HG03135 (cell line): ENCODE data around the gene CENPA.
"Not testable (repeated sequence)": the region's sequence is repeated elsewhere in the genome, so short reads cannot be mapped to it uniquely, and the experiment has no call there.

ENCODE experiments used
- ATAC-seq: cut with Tn5 transposase; IDR thresholded peaks from one replicate; pipeline ENCODE4 v1.9.1; 2021; ENCODE audit warnings: mild to moderate bottlenecking, moderate library complexity; ENCODE audit not compliant: unreplicated experiment

Gene CENPA

GRCh38 chr2:26785431-26786206 is at the start of gene CENPA:
Gene CENPA (plus strand): TSS chr2:26786056. CDS start chr2:26786197, 141 bp downstream.
- peak; percentile 99 for ATAC-seq

DNA sequence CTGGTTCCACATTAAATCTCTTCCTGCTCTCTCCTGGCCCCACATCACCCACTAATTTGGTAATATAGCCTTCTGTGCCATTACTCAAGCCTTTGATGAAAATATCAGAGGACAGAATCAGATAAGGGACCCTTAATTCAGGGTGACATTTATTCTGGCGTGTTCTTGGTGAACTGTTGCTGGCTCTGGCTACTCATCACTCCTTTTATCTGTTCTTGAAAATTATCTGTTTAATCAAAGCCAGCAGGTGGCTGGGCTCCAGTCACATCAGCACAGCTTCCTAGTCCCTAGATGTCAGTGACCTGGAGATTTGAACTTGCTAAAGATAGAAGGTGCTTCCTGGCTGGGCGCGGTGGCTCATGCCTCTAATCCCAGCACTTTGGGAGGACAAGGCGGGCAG is 48.6 kb upstream of the CENPA start:
- no peak for ATAC-seq

- ATAC-seq: no peak
Observed at GRCh38 chr2:26738481-26738880, 47.4 kb upstream of the CENPA start.

GRCh38 chr2:26739514-26739913 is 46.3 kb upstream of the CENPA start:
- no peak for ATAC-seq

DNA sequence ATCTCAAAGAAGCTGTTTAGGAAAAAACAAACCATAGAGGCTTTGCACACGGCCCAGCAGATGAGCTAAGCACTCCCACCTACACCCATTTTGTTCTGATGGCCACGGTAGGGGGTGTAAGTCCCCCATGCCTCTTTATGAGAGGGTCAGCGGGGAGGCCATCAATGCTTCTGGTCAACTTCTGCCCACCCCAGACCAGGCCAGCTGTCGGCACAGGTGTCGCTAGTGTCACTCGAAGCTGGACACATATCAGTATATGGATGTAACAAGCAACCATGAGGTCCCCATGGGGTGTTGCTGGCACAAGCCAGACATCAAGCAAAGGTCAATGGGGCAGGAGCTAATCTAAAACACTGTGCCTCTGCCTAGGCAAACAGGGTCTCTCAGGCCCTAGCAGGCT is 45.5 kb upstream of the CENPA start:
- no peak for ATAC-seq

- ATAC-seq: no peak
Observed at GRCh38 chr2:26740890-26741302, 45.0 kb upstream of the CENPA start.

DNA sequence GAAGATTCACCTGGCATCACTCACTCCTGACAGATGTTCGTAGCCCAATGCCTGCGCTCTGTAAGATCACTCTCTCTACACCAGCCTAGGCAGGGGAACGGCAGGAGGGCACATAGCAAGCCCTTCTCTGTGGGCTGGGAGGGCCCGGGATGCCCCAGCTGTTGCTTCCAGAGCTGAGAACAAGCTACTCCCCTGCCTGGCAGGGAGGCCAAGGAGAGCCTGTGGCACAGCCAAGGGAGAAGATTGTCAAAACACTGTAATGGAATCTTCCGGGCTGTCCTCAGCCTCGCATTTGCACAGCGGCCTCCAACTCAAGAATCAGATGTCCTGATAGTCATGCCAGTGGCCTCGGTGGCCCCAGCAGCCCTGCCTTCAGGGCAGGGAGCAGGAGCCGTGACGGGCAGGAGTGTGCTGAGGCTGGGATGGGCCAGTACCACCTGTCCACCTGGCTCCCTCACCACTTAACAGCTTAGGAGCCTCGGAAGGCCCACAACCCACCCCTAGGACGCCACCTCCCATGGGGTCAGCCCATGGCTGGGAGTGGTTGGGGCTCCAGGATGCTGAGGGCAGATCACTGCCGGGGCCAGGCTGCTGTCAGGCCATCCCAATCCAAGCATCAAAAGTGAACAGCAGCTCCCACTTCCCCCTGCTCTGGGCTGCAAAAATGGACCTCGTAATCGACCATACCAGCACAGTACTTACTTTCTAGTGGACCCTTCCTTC is 43.6 kb upstream of the CENPA start:
- no peak for ATAC-seq

DNA sequence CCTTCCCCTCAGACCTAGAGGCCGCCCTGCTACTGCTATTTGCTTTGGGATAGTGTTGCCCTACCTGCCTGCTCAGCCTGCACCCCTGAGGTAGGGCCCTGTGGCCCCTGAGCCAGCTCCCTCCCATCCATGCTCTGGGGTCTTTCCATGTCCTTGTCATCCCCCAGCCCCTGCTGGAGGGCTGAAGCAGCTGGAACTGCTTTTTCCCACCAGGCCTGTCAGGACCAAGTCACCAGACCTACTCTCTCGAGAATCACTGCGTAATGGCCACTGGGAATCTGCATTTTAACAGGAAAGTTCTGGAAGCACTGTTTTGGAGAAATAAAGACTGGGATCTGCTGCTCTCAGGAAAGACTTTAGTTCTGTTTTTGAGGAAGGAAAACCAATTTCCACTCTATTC is 42.0 kb upstream of the CENPA start:
- no peak for ATAC-seq

GRCh38 chr2:26744953-26745352 is 40.9 kb upstream of the CENPA start:
- ATAC-seq: no peak

GRCh38 chr2:26745609-26746327 is 40.1 kb upstream of the CENPA start:
- no peak for ATAC-seq

GRCh38 chr2:26746934-26747333 is 38.9 kb upstream of the CENPA start:
- no peak for ATAC-seq

DNA sequence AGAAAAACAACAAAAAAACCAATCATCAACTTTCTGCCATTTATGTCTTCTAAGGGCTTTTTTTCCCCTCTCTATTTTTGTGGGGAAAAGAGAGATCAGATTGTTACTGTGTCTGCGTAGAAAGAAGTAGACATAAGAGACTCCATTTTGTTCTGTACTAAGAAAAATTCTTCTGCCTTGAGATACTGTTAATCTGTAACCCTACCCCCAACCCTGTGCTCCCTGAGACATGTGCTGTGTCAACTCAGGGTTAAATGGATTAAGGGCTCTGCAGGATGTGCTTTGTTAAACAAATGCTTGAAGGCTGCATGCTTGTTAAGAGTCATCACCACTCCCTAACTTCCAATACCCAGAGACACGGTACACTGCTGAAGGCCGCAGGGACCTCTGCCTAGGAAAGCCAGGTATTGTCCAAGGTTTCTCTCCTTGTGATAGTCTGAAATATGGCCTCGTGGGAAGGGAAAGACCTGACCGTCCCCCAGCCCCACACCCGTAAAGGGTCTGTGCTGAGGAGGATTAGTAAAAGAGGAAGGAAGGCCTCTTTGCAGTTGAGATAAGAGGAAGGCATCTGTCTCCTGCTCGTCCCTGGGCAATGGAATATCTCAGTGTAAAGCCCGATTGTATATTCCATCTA is 36.0 kb upstream of the CENPA start:
- not testable (repeated sequence) for ATAC-seq

- not testable (repeated sequence) for ATAC-seq
Observed at GRCh38 chr2:26750467-26750866, 35.4 kb upstream of the CENPA start.

GRCh38 chr2:26752656-26753055 is 33.2 kb upstream of the CENPA start:
- no peak for ATAC-seq

- ATAC-seq: no peak
Observed at GRCh38 chr2:26754539-26754938, 31.3 kb upstream of the CENPA start.

DNA sequence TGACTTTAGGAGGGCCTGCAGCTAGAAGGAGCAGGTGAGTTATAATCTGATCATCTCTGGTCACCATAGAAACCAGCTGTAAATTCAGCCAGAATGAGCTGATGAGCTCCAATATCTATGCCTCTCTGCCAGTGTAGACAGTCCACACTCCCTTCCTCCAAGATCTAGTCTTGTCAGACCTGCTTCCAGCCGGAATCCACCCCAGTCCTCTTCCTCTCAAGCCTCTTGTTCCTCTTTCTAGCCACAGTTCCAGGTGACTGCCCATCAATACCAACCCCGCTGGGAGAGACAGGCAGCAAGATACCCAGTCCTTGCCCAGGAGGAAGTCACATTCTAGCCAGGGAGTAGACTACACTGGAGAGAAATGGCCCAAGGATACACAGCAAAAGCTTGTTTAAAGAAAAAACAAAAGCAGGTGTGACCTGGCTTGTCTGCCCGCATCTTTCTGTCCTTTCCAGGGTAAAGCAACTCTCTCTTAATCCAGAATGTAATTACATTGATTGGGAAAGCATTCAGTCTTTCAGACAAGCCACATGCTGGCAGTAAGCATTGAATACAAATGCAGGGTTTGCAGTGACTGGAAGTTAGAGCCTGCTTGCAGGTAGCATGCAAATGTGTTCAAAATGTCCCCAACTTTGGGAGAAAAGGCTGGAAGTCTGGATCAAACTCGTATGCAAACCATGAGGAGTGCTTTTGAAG is 30.7 kb upstream of the CENPA start:
- no peak for ATAC-seq

DNA sequence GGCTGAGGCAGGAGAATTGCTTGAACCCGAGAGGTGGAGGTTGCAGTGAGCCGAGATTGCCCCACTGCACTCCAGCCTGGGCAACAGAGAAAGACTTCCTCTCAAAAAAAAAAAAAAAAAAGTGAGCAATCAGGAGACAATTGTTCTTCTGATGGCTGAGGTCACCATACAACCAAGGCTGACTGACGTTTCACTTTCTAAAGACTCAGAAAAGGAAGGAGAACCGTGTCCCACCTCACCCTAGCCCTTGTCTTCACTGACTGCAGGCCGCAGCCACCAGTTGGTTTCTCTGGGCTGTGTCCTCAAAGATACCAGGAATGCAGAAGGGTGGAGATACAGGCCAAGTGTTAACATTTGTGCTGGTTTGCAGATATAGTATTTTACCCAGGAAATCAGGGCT is 29.5 kb upstream of the CENPA start:
- no peak for ATAC-seq

DNA sequence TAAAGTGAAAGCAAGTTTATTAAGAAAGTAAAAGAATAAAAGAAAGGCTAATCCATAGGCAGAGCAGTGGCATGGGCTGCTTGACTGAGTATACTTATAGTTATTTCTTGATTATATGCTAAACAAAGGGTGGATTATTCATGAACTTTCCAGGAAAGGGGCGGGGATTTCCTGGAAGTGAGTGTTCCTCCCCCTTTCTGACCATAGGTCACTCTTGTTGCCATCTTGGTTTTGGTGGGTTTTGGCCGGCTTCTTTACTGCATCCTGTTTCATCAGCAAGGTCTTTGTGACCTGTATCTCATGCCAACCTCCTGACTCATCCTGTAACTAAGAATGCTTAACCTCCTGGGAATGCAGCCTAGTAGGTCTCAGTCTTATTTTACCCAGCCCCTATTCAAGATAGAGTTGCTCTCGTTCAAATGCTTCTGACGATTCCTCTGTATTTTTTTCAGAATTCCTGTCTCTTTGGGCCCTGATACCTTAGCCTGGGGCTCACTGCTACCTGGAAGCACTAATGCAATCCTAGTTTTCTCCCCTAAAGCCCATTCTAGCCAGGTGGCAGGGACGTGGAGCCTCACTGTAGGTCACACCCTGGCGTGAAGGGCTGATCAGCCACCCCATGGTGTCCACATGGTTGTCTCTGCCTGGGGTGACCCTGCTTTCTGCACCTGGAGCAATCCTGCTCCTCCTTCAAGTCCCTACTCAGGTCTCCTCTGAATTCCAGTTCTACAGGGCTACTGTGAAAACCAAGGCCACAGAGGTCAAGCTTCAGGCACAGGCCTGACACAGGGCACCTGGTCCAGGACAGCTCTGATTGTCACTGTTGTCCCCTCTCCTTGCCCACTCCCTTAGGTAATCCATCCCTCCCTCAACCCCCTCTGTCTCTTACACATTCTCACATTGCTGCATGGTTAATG is 27.7 kb upstream of the CENPA start:
- no peak for ATAC-seq

- ATAC-seq: no peak
Observed at GRCh38 chr2:26758790-26759321, 27.0 kb upstream of the CENPA start.
